ENCODE results near the gene KLF5. TPM values are rescaled to one million over a fixed set of nuclear protein-coding genes. Genes with fewer than 3 reads are reported as not detected.

KLF5 gene
- total RNA-seq, 1 donor from 2014 or later, result 76.1 TPM

GRCh38 chr13:73101351-73102007, 42.7 kb downstream of the KLF5 start:
- Histone ChIP-seq H3K27me3 (no peaks in the 10 kb centered on the region), H3K4me1 (no peaks in the 10 kb centered on the region), H3K4me3 (no peak overlapping the region), H3K36me3 (no peaks in the 10 kb centered on the region), H3K9me3 (no peaks in the 10 kb centered on the region), H3K27ac (no peak overlapping the region)
- TF ChIP-seq POLR2AphosphoS5 (IDR thresholded peaks at IDR 0.05; ENCODE audit: insufficient read depth in 1 of 2, low read depth in 1 of 2), result no peak
- no peak for TF ChIP-seq POLR2A (IDR thresholded peaks at IDR 0.05)
- no peak for TF ChIP-seq CTCF (IDR thresholded peaks at IDR 0.05)
- DNase-seq (ENCODE audit: extremely low spot score in 2 of 2), result no peak
- intact Hi-C loops (cut with DNase I), result no loop called here

DNA sequence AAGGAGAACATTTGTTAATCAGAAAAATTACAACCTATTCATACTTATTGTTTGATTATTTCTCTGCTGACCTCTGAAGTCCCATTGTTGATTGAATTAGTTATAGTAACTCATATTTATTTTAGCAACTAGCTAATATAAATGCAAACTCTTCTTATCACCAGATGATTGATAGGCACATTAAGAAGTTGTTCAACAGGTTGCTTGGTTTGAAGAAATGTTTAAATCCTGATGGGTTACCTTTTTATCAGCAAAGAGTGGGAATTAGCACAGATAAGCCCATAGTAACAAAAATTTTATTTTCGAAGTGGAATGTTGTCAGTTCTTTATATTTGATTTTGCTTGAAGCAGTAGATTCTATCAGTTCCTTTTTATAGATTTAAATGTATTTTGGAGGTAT, 44.4 kb downstream of the KLF5 start:
- Histone ChIP-seq H3K27ac (no peak overlapping the region), H3K4me1 (no peaks in the 10 kb centered on the region), H3K4me3 (no peak overlapping the region), H3K27me3 (no peaks in the 10 kb centered on the region), H3K36me3 (no peaks in the 10 kb centered on the region), H3K9me3 (no peaks in the 10 kb centered on the region)
- no peak for TF ChIP-seq POLR2A (IDR thresholded peaks at IDR 0.05)
- TF ChIP-seq POLR2AphosphoS5 (IDR thresholded peaks at IDR 0.05; ENCODE audit: insufficient read depth in 1 of 2, low read depth in 1 of 2), result no peak
- no peak for TF ChIP-seq CTCF (IDR thresholded peaks at IDR 0.05)
- intact Hi-C loops (cut with DNase I), result no loop called here
- DNase-seq (ENCODE audit: extremely low spot score in 2 of 2), result no peak

DNA sequence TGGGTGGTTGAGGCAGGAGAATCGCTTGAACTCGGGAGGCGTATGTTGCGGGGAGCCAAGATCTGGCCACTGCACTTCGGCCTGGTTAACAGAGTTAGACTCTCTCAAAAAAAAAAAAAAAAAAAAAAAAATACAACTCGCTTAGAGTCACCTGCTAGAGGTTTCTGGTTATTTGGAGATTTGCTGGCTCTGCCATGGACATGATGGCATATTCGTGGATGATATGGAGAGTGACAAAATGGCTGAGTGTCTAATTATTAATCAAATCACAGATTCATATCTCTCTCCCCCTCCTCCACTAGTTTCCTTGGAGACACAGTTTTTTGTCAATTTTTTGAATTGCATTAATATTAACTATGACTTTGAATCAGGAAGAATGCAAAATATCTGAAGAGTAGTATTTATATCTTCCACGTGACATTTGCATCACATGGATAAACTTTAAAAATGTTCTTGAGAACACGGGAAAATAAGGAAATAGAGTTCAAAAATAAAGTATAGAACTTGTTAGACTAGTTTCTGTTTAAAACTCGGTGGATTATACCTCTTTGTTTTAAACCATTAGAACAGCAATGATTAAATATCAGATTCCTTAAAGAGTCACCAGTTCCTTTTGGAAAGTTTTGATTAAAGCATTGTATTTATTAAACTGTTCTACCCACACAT, 47.8 kb downstream of the KLF5 start:
- Histone ChIP-seq H3K4me3 (no peak overlapping the region), H3K27ac (no peak overlapping the region), H3K27me3 (no peaks in the 10 kb centered on the region), H3K4me1 (no peaks in the 10 kb centered on the region), H3K36me3 (no peaks in the 10 kb centered on the region), H3K9me3 (no peaks in the 10 kb centered on the region)
- TF ChIP-seq POLR2A (IDR thresholded peaks at IDR 0.05) (no peak), POLR2AphosphoS5 (IDR thresholded peaks at IDR 0.05; ENCODE audit: insufficient read depth in 1 of 2, low read depth in 1 of 2) (no peak), CTCF (IDR thresholded peaks at IDR 0.05) (no peak)
- no peak for DNase-seq (ENCODE audit: extremely low spot score in 2 of 2)
- intact Hi-C loops (cut with DNase I), result no loop called here

DNA sequence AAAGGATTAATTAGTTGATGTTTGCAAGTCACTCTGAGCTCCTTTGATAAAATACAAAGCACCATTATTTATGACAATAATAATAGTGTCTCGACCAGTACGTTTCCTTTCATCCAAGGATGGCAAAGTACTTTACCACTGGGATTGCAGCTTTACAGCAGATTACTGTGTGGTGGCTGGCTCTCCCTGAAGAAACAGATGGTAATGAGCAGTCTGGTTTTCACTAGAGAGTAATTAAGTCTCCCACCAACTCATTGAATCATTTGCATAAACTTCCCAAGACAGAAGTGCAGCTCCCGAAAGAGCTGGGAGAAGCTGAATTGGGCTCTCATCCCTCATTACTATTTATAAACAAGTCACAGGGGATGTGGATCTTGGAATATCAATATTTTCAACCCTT, 48.7 kb downstream of the KLF5 start:
- no peaks in the 10 kb centered on the region for H3K9me3 ChIP-seq
- no peaks in the 10 kb centered on the region for H3K36me3 ChIP-seq
- no peaks in the 10 kb centered on the region for H3K27me3 ChIP-seq
- TF ChIP-seq POLR2AphosphoS5 (IDR thresholded peaks at IDR 0.05; ENCODE audit: insufficient read depth in 1 of 2, low read depth in 1 of 2), result no peak
- TF ChIP-seq CTCF (IDR thresholded peaks at IDR 0.05), result no peak
- no peak for TF ChIP-seq POLR2A (IDR thresholded peaks at IDR 0.05)
- intact Hi-C loops (cut with DNase I), result no loop called here
- no peak overlapping the region for H3K4me3 ChIP-seq
- DNase-seq (ENCODE audit: extremely low spot score in 2 of 2), result no peak
- no peak overlapping the region for H3K27ac ChIP-seq
- H3K4me1 ChIP-seq, result no peaks in the 10 kb centered on the region

GRCh38 chr13:73107970-73108369, 49.2 kb downstream of the KLF5 start:
- no peak for DNase-seq (ENCODE audit: extremely low spot score in 2 of 2)
- H3K27ac ChIP-seq, result no peak overlapping the region
- no peaks in the 10 kb centered on the region for H3K4me1 ChIP-seq
- no peaks in the 10 kb centered on the region for H3K36me3 ChIP-seq
- no peaks in the 10 kb centered on the region for H3K9me3 ChIP-seq
- TF ChIP-seq POLR2AphosphoS5 (IDR thresholded peaks at IDR 0.05; ENCODE audit: insufficient read depth in 1 of 2, low read depth in 1 of 2) (no peak), CTCF (IDR thresholded peaks at IDR 0.05) (no peak), POLR2A (IDR thresholded peaks at IDR 0.05) (no peak)
- H3K27me3 ChIP-seq, result no peaks in the 10 kb centered on the region
- intact Hi-C loops (cut with DNase I), result no loop called here
- no peak overlapping the region for H3K4me3 ChIP-seq
